ENCODE data around the gene SERPINE1.

DNA sequence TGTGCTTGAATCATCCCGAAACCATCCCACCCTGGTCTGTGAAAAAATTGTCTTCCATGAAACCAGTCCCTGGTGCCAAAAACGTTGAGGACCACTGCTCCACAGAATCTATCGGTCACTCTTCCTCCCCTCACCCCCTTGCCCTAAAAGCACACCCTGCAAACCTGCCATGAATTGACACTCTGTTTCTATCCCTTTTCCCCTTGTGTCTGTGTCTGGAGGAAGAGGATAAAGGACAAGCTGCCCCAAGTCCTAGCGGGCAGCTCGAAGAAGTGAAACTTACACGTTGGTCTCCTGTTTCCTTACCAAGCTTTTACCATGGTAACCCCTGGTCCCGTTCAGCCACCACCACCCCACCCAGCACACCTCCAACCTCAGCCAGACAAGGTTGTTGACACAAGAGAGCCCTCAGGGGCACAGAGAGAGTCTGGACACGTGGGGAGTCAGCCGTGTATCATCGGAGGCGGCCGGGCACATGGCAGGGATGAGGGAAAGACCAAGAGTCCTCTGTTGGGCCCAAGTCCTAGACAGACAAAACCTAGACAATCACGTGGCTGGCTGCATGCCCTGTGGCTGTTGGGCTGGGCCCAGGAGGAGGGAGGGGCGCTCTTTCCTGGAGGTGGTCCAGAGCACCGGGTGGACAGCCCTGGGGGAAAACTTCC lies 784 bp upstream of the SERPINE1 start:
- TF ChIP-seq POLR2A (IDR thresholded peaks at IDR 0.05) = no peak
- TF ChIP-seq, protein P1, sequence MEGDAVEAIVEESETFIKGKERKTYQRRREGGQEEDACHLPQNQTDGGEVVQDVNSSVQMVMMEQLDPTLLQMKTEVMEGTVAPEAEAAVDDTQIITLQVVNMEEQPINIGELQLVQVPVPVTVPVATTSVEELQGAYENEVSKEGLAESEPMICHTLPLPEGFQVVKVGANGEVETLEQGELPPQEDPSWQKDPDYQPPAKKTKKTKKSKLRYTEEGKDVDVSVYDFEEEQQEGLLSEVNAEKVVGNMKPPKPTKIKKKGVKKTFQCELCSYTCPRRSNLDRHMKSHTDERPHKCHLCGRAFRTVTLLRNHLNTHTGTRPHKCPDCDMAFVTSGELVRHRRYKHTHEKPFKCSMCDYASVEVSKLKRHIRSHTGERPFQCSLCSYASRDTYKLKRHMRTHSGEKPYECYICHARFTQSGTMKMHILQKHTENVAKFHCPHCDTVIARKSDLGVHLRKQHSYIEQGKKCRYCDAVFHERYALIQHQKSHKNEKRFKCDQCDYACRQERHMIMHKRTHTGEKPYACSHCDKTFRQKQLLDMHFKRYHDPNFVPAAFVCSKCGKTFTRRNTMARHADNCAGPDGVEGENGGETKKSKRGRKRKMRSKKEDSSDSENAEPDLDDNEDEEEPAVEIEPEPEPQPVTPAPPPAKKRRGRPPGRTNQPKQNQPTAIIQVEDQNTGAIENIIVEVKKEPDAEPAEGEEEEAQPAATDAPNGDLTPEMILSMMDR (IDR thresholded peaks at IDR 0.05) = no peak

Data from Peyer's patch (tissue), 4 donors.